IPS-NIHi11 (cell line): ENCODE measurements around the gene PLEKHG4.

Source experiments
- DNase-seq: peaks from one replicate; pipeline ENCODE4 v3.0.0; 2012; ENCODE audit warnings: mixed read lengths, low spot score

PLEKHG4 gene

GRCh38 chr16:67326472-67327309 is 47.4 kb downstream of the PLEKHG4 start, which contains the start of the genes KCTD19 and LRRC36:
Gene KCTD19 (minus strand): TSS chr16:67326741. CDS start chr16:67326707, 34 bp downstream.
Gene LRRC36 (plus strand): TSS chr16:67326815. CDS start chr16:67326863, 48 bp downstream.
- peak; percentile 100 for DNase-seq

DNA sequence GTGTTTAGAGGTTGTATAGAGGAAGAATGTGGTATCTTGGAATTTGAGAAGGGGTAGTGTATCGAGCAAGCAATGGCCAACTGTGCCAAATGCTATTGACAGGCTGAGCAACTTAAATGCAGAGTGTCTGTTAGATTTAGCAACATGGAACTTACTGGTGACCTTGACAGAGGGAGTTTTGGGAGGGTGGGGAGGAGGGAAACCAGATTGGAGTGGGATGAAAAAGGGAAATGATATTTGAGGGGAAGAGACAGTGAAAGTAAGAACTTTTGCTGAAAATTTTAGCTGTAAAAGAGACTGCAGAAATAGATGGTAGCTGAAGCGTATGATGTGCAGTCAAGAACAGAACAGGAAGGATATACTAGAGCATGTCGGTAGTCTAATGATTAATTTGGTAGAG is 48.4 kb downstream of the PLEKHG4 start:
- no peak for DNase-seq

GRCh38 chr16:67329901-67330300 is 50.6 kb downstream of the PLEKHG4 start:
- no peak for DNase-seq

- DNase-seq, result no peak
These were observed 54.0 kb downstream of the PLEKHG4 start for GRCh38 chr16:67333315-67333714.

- no peak for DNase-seq
These were observed 56.8 kb downstream of the PLEKHG4 start for GRCh38 chr16:67336116-67336515.

GRCh38 chr16:67336648-67337047 is 57.3 kb downstream of the PLEKHG4 start:
- no peak for DNase-seq
